HFFc6 (cell line): Measurements from ENCODE around the gene CAMK2B. TPM values are rescaled to one million over a fixed set of nuclear protein-coding genes. Genes with fewer than 3 reads are reported as not detected.

Experiments used
- DNase-seq: peaks from one replicate; pipeline ENCODE4 v3.0.0-alpha.2; 2018
- H3K27ac Mint-ChIP-seq: 2 replicates; pipeline ENCODE4 v1.8.0; 2020; ENCODE audit warnings: mild to moderate bottlenecking, mixed read lengths
- H3K27me3 Mint-ChIP-seq: 2 replicates; pipeline ENCODE4 v1.8.0; 2021; ENCODE audit warnings: mild to moderate bottlenecking, moderate library complexity, mixed read lengths; ENCODE audit not compliant: insufficient read depth
- H3K36me3 Mint-ChIP-seq: 2 replicates; pipeline ENCODE4 v1.8.0; 2021; ENCODE audit warnings: low read depth, mixed read lengths
- H3K4me1 Mint-ChIP-seq: 2 replicates; pipeline ENCODE4 v1.8.0; 2020; ENCODE audit warnings: low read depth, mixed read lengths
- H3K4me3 Mint-ChIP-seq: 2 replicates; pipeline ENCODE4 v1.8.0; 2020; ENCODE audit warnings: mild to moderate bottlenecking, moderate library complexity, mixed read lengths
- H3K9me3 Mint-ChIP-seq: 2 replicates; pipeline ENCODE4 v1.8.0; 2020; ENCODE audit warnings: mild to moderate bottlenecking, mixed read lengths
- CTCF ChIP-seq: fragments of 200-600 bp; sonication (generic); IDR thresholded peaks from 2 replicates; pipeline ENCODE4 v1.5.0; 2021; ENCODE audit warnings: antibody characterized with exemption, mild to moderate bottlenecking
- total RNA-seq, 6 experiments: library from RNA; stranded (reverse); fragmentation: NEBNext Ultra II Directional; extraction: Animal tissue kit (Norgen Biotek cat#: 25700); gene quantifications; 2 replicates in 1 of 6; 3 replicates in 5 of 6; pipeline ENCODE4 v1.2.3, GENCODE V29; 2021

CAMK2B gene
- total RNA-seq, 6 experiments from 2014 or later = 0.11 to 0.41 TPM; not detected in 4

- TF ChIP-seq CTCF = no peak
- H3K4me3 Mint-ChIP-seq = no peak overlapping the region
- peaks cover 1% of the 10 kb centered on the region; the same call in 1 of the 2 replicates for H3K27me3 Mint-ChIP-seq
- H3K27ac Mint-ChIP-seq = no peak overlapping the region
- no peaks in the 10 kb centered on the region for H3K9me3 Mint-ChIP-seq
- peaks cover 4% of the 10 kb centered on the region; the same call in 1 of the 2 replicates for H3K36me3 Mint-ChIP-seq
- no peak for DNase-seq
- peaks cover 32% of the 10 kb centered on the region for H3K4me1 Mint-ChIP-seq
Measured at GRCh38 chr7:44256459-44256858, 68.9 kb downstream of the CAMK2B start.

GRCh38 chr7:44251881-44252280, 73.5 kb downstream of the CAMK2B start:
- Mint-ChIP-seq H3K27me3 (peaks cover 4% of the 10 kb centered on the region), H3K36me3 (no peaks in the 10 kb centered on the region), H3K27ac (no peak overlapping the region), H3K4me3 (no peak overlapping the region), H3K4me1 (no peaks in the 10 kb centered on the region), H3K9me3 (no peaks in the 10 kb centered on the region)
- TF ChIP-seq CTCF = no peak
- no peak for DNase-seq

GRCh38 chr7:44251269-44251668, 74.1 kb downstream of the CAMK2B start:
- Mint-ChIP-seq H3K27ac (no peak overlapping the region), H3K4me1 (no peaks in the 10 kb centered on the region), H3K4me3 (no peak overlapping the region), H3K27me3 (peaks cover 4% of the 10 kb centered on the region), H3K36me3 (no peaks in the 10 kb centered on the region), H3K9me3 (no peaks in the 10 kb centered on the region)
- TF ChIP-seq CTCF = no peak
- no peak for DNase-seq

- no peak overlapping the region for H3K27ac Mint-ChIP-seq
- DNase-seq = no peak
- peaks cover 4% of the 10 kb centered on the region for H3K27me3 Mint-ChIP-seq
- no peaks in the 10 kb centered on the region for H3K4me1 Mint-ChIP-seq
- H3K9me3 Mint-ChIP-seq = no peaks in the 10 kb centered on the region
- H3K4me3 Mint-ChIP-seq = no peak overlapping the region
- no peak for TF ChIP-seq CTCF
- no peaks in the 10 kb centered on the region for H3K36me3 Mint-ChIP-seq
Measured at GRCh38 chr7:44249639-44250234, 75.7 kb downstream of the CAMK2B start.

- Mint-ChIP-seq H3K4me1 (no peaks in the 10 kb centered on the region), H3K27me3 (peaks cover 3% of the 10 kb centered on the region; the same call in 1 of the 2 replicates), H3K4me3 (no peak overlapping the region), H3K36me3 (no peaks in the 10 kb centered on the region), H3K9me3 (no peaks in the 10 kb centered on the region), H3K27ac (no peak overlapping the region)
- no peak for TF ChIP-seq CTCF
- no peak for DNase-seq
Measured at GRCh38 chr7:44247868-44248651, 77.3 kb downstream of the CAMK2B start.
